Measurements from ENCODE around the gene GPR35. TPM values are rescaled to one million over a fixed set of nuclear protein-coding genes. Genes with fewer than 3 reads are reported as not detected.

GPR35 gene
- total and polyA plus RNA-seq, 12 donors = 0.40 to 5.2 (median 1.2) TPM

DNA sequence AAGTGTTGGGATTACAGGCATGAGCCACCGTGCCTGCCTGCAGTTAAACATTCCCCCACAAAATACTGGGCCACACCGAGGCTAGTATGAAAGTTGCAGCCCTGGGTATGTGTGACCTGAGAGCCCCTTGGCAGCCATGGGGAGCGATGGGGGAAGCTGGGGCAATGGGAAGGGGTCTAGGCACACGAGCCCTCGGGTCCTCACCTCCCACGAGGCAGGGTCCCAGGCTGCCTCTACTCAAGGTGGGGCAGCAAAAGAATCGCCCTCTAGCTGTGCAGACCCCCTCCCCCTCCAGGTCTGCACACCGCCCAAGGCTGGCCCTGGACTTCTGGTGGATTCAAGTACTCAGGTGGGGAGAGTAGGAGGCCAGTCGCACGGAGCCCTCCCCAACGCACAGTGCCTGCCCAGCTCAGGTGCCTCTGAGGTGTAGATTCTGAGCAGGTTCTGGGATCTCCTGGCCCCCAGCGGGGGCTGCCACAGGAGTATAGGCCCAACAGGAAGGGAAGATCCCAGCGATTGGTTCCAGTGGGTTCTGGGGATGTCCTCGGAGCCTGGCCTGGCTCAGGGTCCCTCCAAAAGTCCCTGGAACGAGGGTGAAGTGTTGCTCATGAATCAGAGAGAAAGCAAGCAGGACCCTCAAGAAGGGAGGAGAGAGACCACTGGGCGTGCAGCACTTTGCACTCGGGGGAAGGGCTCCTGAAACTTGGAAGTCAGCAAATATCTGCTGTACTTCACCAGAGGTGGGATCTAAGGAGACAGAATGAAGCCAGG lies 2.6 kb downstream of the GPR35 start:
- H3K9me3 ChIP-seq = no peaks in the 10 kb centered on the region
- H3K36me3 ChIP-seq = peaks cover 0 to 8% (median 0%) of the 10 kb centered on the region in 9 donors
- WGBS, 2 donors = 90% methylated on average over 17 of the region's 17 CpGs
- peaks cover 0 to 35% (median 0%) of the 10 kb centered on the region in 9 donors for H3K4me1 ChIP-seq
- TF ChIP-seq CTCF (IDR thresholded peaks at IDR 0.05) = no peak
- intact Hi-C loops (cut with DNase I) = no loop called here
- no peak overlapping the region for H3K4me3 ChIP-seq
- DNase-seq = no peak
- no peak for ATAC-seq
- no peak overlapping the region for H3K27ac ChIP-seq
- no peaks in the 10 kb centered on the region for H3K27me3 ChIP-seq

- no peak overlapping the region for H3K4me3 ChIP-seq
Observed at GRCh38 chr2:240628507-240628807, 3.2 kb downstream of the GPR35 start.

DNA sequence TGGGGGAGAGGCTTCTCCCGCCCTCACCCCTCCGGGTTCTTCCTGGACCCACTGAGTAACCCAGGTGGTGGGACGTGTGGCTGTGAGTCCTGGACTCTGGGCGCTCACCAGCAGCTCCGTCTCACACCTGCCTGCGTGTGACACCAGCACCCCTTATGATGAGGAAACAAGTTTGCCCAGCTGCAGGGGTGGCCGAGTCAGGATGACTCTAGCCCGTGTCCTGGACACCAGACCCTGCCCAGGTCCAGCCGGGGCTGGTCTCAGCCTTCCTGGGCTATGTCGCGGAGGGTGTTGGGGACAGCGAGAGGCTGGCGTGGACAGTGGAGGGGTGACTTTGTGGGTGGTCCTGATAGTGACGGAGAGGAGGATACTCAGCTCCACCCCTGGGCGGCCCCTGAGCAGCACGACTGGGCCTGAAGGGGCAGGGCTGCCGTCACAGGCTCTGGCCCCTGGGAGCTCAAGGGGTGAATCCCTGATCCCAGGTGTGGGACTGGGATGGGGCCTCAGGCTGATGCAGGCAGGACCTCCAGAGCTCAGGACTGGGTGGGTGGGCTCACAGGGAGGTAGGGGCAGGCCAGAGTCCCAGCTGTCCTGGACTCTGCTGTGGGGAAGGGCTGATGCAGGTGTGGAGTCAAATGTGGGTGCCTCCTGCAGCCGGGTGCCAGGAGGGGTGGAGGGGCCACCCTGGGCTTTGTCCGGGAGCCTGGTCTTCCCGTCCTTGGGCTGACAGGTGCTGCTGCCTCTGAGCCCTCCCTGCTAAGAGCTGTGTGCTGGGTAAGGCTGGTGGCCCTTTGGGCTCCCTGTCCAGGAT lies 3.7 kb downstream of the GPR35 start:
- peaks cover 0 to 26% (median 0%) of the 10 kb centered on the region in 9 donors for H3K4me1 ChIP-seq
- no peak overlapping the region for H3K4me3 ChIP-seq
- peaks cover 0 to 10% (median 7%) of the 10 kb centered on the region in 11 donors for H3K9me3 ChIP-seq
- TF ChIP-seq CTCF (IDR thresholded peaks at IDR 0.05) = no peak
- H3K36me3 ChIP-seq = peaks cover 0 to 8% (median 0%) of the 10 kb centered on the region in 9 donors
- WGBS, 2 donors = 63 to 64% methylated on average over 20 of the region's 20 CpGs
- intact Hi-C loops (cut with DNase I) = no loop called here
- ATAC-seq (no peak), DNase-seq (no peak)
- H3K27ac ChIP-seq = no peak overlapping the region
- H3K27me3 ChIP-seq = no peaks in the 10 kb centered on the region

More at GRCh38 chr2:240628507-240628807, 3.2 kb downstream of the GPR35 start:
- 80 to 82% methylated on average over 7 of the region's 7 CpGs for whole genome bisulfite sequencing, 2 donors
- no peak for DNase-seq
- intact Hi-C loops (cut with DNase I) = no loop called here
- H3K4me1 ChIP-seq = peaks cover 0 to 32% (median 0%) of the 10 kb centered on the region in 9 donors
- no peaks in the 10 kb centered on the region for H3K27me3 ChIP-seq
- no peak for TF ChIP-seq CTCF (IDR thresholded peaks at IDR 0.05)
- peaks cover 0 to 8% (median 0%) of the 10 kb centered on the region in 9 donors for H3K36me3 ChIP-seq
- ATAC-seq = no peak
- H3K27ac ChIP-seq = no peak overlapping the region
- H3K9me3 ChIP-seq = peaks cover 0 to 5% (median 1%) of the 10 kb centered on the region in 11 donors

DNA sequence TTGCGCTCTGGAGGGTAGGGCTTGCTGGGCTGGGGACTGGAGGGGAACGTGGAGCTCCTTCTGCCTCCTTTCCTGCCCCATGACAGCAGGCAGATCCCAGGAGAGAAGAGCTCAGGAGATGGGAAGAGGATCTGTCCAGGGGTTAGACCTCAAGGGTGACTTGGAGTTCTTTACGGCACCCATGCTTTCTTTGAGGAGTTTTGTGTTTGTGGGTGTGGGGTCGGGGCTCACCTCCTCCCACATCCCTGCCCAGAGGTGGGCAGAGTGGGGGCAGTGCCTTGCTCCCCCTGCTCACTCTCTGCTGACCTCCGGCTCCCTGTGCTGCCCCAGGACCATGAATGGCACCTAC lies 4.3 kb downstream of the GPR35 start:
- Histone ChIP-seq H3K27me3 (no peaks in the 10 kb centered on the region), H3K9me3 (peaks cover 0 to 12% (median 7%) of the 10 kb centered on the region in 11 donors), H3K4me1 (peaks cover 0 to 21% (median 0%) of the 10 kb centered on the region in 9 donors), H3K36me3 (peaks cover 0 to 8% (median 0%) of the 10 kb centered on the region in 9 donors), H3K27ac (no peak overlapping the region), H3K4me3 (no peak overlapping the region)
- 81 to 83% methylated on average over 5 of the region's 5 CpGs for WGBS, 2 donors
- intact Hi-C loops (cut with DNase I) = no loop called here
- TF ChIP-seq CTCF (IDR thresholded peaks at IDR 0.05) = no peak
- DNase-seq = no peak
- no peak for ATAC-seq

Data from heart right ventricle (tissue), 16 donors.